Gastroesophageal sphincter (tissue), 4 donors: ENCODE data around the gene TRIM4. TPM values are rescaled to one million over a fixed set of nuclear protein-coding genes. Genes with fewer than 3 reads are reported as not detected.

Experiments used
- ATAC-seq: fragments of 150-250 bp; one replicate; pipeline ENCODE4 v1.9.1; 2016; ENCODE audit warnings: mild to moderate bottlenecking, moderate library complexity
- H3K27ac ChIP-seq, 4 donors: fragments of 200-600 bp; sonication (generic) in 3 of 4; 1 replicate in 3 of 4; 2 replicates in 1 of 4; pipeline ENCODE4 v1.5.1; 2016 to 2019
- H3K27me3 ChIP-seq: fragments of 200-600 bp; sonication (generic); one replicate; pipeline ENCODE4 v1.5.1; 2019
- H3K36me3 ChIP-seq, 2 donors: fragments of 200-600 bp; sonication (generic); one replicate each; pipeline ENCODE4 v1.5.1; 2019; ENCODE audit warnings: control low read depth in 1 of 2
- H3K4me1 ChIP-seq, 3 donors: fragments of 200-600 bp; sonication (generic); 1 replicate in 2 of 3; 2 replicates in 1 of 3; pipeline ENCODE4 v1.5.1; 2016 to 2019; ENCODE audit warnings: control low read depth in 2 of 3
- H3K4me3 ChIP-seq, 2 donors: fragments of 200-600 bp; sonication (generic); one replicate each; pipeline ENCODE4 v1.5.1; 2019; ENCODE audit warnings: mild to moderate bottlenecking in 1 of 2, moderate library complexity in 1 of 2
- H3K9me3 ChIP-seq, 3 donors: fragments of 200-600 bp; sonication (generic); one replicate each; pipeline ENCODE4 v1.5.1; 2017 to 2019; ENCODE audit warnings: control low read depth in 2 of 3
- EP300 ChIP-seq: sonication (generic); formaldehyde crosslinking; IDR thresholded peaks from one replicate; pipeline ENCODE4 v1.6.1; 2017; ENCODE audit warnings: antibody characterized with exemption, mild to moderate bottlenecking
- POLR2A ChIP-seq, 2 donors: fragments of 450-650 bp; IDR thresholded peaks; one replicate each; pipeline ENCODE4 v1.6.1; 2017; ENCODE audit warnings: antibody characterized with exemption in 2 of 2, mild to moderate bottlenecking in 2 of 2, moderate library complexity in 1 of 2
- POLR2AphosphoS5 ChIP-seq: sonication (generic); formaldehyde crosslinking; IDR thresholded peaks from one replicate; pipeline ENCODE4 v1.6.1; 2017; ENCODE audit warnings: antibody characterized with exemption
- WGBS, 2 donors: methylation state at CpG; one replicate each; pipeline ENCODE4 v1.1.5; 2018; ENCODE audit warnings: low coverage in 1 of 2; 5-methylcytosine and 5-hydroxymethylcytosine counted together
- total RNA-seq, 4 donors: library from RNA; depleted of rRNA; stranded (reverse); fragments of >200 nt; gene quantifications; one replicate each; pipeline ENCODE4 v1.1.0, GENCODE V29; 2016
- TF ChIP-seq, protein P1 (sequence below), 4 experiments: fragments of 200-600 bp in 2 of 4; fragments of 450-650 bp in 2 of 4; sonication (generic) in 1 of 4; IDR thresholded peaks; one replicate each; pipeline ENCODE4 v1.5.1; 2017 to 2019; ENCODE audit warnings: antibody characterized with exemption in 4 of 4, mild to moderate bottlenecking in 2 of 4, moderate library complexity in 2 of 4

TRIM4 gene
- total RNA-seq, 4 donors from 2014 or later: 25.3 to 32.2 (median 29.5) TPM

DNA sequence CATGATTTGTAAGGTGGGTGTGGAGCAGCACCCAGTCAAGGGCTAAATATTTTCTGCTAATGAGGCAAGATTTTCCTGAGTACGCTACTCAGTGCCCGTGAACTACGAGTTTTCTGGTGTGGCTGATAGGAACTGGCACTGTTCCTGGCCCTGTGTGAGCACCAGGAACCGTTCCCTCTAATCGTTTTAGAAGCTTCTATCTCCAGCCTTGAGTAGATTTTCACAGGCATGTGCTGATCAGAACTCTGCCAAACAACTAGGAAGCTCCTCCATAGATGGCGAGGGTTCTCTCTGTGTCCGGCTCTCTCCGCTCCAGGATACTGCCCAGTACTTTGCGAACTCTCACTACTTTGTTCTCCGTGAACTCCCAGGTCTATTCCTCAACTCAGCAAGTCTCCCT is 17.7 kb downstream of the TRIM4 start:
- Histone ChIP-seq H3K27ac (no peak overlapping the region), H3K9me3 (no peaks in the 10 kb centered on the region), H3K4me3 (no peak overlapping the region), H3K36me3 (peaks cover 0 to 88% of the 10 kb centered on the region in 2 donors), H3K27me3 (no peaks in the 10 kb centered on the region), H3K4me1 (no peaks in the 10 kb centered on the region)
- no peak for ATAC-seq
- WGBS, 2 donors: 97% methylated on average over 7 to 10 of the region's 10 CpGs
- TF ChIP-seq POLR2A (IDR thresholded peaks at IDR 0.05) (no peak), POLR2AphosphoS5 (no peak), EP300 (no peak)
- TF ChIP-seq, protein P1, sequence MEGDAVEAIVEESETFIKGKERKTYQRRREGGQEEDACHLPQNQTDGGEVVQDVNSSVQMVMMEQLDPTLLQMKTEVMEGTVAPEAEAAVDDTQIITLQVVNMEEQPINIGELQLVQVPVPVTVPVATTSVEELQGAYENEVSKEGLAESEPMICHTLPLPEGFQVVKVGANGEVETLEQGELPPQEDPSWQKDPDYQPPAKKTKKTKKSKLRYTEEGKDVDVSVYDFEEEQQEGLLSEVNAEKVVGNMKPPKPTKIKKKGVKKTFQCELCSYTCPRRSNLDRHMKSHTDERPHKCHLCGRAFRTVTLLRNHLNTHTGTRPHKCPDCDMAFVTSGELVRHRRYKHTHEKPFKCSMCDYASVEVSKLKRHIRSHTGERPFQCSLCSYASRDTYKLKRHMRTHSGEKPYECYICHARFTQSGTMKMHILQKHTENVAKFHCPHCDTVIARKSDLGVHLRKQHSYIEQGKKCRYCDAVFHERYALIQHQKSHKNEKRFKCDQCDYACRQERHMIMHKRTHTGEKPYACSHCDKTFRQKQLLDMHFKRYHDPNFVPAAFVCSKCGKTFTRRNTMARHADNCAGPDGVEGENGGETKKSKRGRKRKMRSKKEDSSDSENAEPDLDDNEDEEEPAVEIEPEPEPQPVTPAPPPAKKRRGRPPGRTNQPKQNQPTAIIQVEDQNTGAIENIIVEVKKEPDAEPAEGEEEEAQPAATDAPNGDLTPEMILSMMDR (IDR thresholded peaks at IDR 0.05): no peak

DNA sequence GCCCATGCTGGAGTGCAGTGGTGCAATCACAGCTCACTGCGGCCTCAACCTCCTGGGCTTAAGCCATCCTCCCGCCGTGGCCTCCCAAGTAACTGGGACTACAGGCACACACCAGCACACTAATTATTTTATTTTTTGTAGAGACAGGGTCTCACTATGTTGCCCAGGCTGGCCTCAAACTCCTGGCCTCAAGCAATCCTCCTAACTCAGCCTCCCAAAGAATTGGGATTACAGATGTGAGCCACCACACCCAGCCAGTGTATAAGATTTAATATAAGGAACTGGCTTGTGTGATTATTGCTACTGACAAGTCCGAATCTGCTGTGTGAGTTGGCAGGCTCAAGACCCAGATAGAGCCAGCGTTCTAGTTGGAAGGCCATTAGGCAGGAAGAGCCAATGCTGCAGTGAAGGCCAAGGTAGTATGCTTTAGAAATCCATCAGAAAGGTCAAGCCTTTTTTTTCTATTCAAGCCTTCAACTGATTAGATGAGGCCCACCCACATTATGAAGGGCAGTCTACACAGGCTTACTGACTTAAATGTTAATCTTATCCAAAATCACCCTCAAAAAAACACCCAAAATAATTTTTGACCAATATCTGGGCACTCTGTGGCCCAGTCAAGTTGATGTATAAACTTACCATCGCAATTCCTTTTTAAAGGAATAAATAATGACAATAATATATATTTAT is 19.4 kb downstream of the TRIM4 start:
- Histone ChIP-seq H3K27ac (no peak overlapping the region), H3K4me3 (no peak overlapping the region), H3K36me3 (peaks cover 0 to 72% of the 10 kb centered on the region in 2 donors), H3K4me1 (no peaks in the 10 kb centered on the region), H3K27me3 (no peaks in the 10 kb centered on the region), H3K9me3 (no peaks in the 10 kb centered on the region)
- WGBS, 2 donors: 99 to 100% methylated on average over 2 to 6 of the region's 6 CpGs
- ATAC-seq: no peak
- TF ChIP-seq POLR2AphosphoS5 (no peak), EP300 (no peak), POLR2A (IDR thresholded peaks at IDR 0.05) (no peak)
- TF ChIP-seq, protein P1 (IDR thresholded peaks at IDR 0.05): no peak

DNA sequence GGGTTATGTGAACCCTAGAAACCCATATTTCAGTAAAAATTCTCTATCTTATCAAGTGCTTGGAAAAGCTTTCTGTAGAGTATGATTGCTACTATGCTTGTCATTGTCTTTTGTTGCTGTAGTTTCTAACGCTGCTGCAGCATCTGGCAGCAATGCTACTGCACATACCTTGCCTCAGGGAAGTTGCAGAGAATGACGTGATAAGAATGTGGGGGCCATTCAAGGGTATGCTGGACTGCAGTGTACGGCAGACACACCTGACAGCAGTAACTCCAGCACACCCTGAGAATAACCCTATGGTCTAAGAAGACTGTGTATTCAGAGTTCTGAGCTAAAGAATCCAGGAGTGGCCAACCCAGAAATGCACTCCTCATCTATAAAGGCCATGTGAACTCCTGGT is 20.5 kb downstream of the TRIM4 start:
- Histone ChIP-seq H3K4me3 (no peak overlapping the region), H3K4me1 (no peaks in the 10 kb centered on the region), H3K9me3 (no peaks in the 10 kb centered on the region), H3K27ac (no peak overlapping the region), H3K27me3 (no peaks in the 10 kb centered on the region), H3K36me3 (peaks cover 0 to 61% of the 10 kb centered on the region in 2 donors)
- ATAC-seq: no peak
- TF ChIP-seq, protein P1 (IDR thresholded peaks at IDR 0.05): no peak
- TF ChIP-seq EP300 (no peak), POLR2AphosphoS5 (no peak), POLR2A (IDR thresholded peaks at IDR 0.05) (no peak)
- 69% methylated on average over 3 of the region's 3 CpGs; no CpG with 5 or more reads in 1 of the 2 donors for WGBS, 2 donors

DNA sequence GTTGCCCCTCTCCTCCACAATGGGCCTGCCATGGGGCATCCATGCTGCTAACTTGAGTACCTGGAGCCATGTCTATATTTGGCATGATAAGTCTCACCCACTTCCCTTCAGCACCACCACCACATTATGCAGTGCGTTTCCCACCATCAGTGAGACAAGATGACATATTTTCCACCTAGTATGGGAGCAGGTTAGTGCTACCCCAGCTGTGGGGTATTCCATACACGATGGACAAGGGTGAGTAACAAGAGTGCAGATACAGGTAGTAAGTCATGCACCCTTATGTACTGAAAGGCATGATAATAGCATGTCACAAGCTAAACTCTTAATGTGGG is 21.3 kb downstream of the TRIM4 start:
- Histone ChIP-seq H3K4me1 (no peaks in the 10 kb centered on the region), H3K4me3 (no peak overlapping the region), H3K27ac (no peak overlapping the region), H3K27me3 (no peaks in the 10 kb centered on the region), H3K9me3 (no peaks in the 10 kb centered on the region), H3K36me3 (peaks cover 0 to 58% of the 10 kb centered on the region in 2 donors)
- WGBS, 2 donors: 60 to 80% methylated on average over 1 of the region's 2 CpGs
- ATAC-seq: no peak
- TF ChIP-seq, protein P1 (IDR thresholded peaks at IDR 0.05): no peak
- TF ChIP-seq EP300: no peak
- no peak for TF ChIP-seq POLR2AphosphoS5
- TF ChIP-seq POLR2A (IDR thresholded peaks at IDR 0.05): no peak

DNA sequence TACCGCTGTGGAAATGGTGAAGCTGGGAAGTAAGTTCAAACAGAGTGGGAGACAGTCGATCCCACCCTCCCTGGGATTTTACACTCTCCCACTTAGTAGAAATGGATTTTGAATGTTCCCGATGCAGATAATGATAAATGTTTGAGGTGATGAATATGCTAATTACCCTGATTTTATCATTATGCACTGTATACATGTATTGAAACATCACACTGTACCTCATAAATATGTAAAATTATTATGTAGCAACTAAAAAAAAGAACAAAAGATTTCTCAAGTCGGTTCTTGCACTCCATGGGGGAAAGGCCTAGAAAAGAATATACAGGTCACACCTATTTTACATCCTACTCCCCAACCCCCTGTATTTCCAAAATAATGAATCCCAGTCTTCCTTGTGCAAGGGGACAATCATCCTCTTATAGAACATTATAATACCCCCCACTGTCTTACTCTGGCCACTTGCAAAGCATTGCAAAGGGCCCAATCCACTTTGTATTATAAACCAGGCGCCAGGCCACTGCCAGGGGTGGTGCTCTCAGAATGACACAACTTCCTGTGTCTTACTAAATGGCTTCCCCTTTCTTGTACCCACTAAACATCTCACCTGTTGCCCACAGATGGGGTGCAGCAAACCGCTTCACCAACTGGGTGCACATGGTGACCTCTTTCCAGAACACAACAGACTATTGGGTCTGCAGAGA is 21.9 kb downstream of the TRIM4 start:
- no peaks in the 10 kb centered on the region for H3K27me3 ChIP-seq
- no peaks in the 10 kb centered on the region for H3K9me3 ChIP-seq
- H3K4me1 ChIP-seq: no peaks in the 10 kb centered on the region
- TF ChIP-seq, protein P1 (IDR thresholded peaks at IDR 0.05): no peak
- no peak for TF ChIP-seq POLR2A (IDR thresholded peaks at IDR 0.05)
- TF ChIP-seq POLR2AphosphoS5: no peak
- TF ChIP-seq EP300: no peak
- no peak for ATAC-seq
- H3K36me3 ChIP-seq: peaks cover 0 to 58% of the 10 kb centered on the region in 2 donors
- 91% methylated on average over 4 to 5 of the region's 6 CpGs for WGBS, 2 donors
- H3K4me3 ChIP-seq: no peak overlapping the region
- H3K27ac ChIP-seq: no peak overlapping the region
